KMS-11 (cell line): ENCODE measurements around the gene ZBTB42.
A peak's percentile ranks its signal among the peaks of the same experiment; 100 is the strongest.

Experiments used
- H2AFZ ChIP-seq: fragments of 200-600 bp; sonication (generic); 2 replicates; pipeline ENCODE4 v1.6.1; 2016; ENCODE audit warnings: antibody characterized with exemption, mixed run types, low read depth
- H3K27ac ChIP-seq: fragments of 200-600 bp; sonication (generic); 2 replicates; pipeline ENCODE4 v1.6.1; 2016; ENCODE audit warnings: mild to moderate bottlenecking, mixed run types
- H3K27me3 ChIP-seq: fragments of 200-600 bp; sonication (generic); 2 replicates; pipeline ENCODE4 v1.6.1; 2017; ENCODE audit warnings: mild to moderate bottlenecking, low read depth, mixed run types, moderate library complexity; ENCODE audit not compliant: insufficient read depth
- H3K36me3 ChIP-seq: fragments of 200-600 bp; sonication (generic); 2 replicates; pipeline ENCODE4 v1.6.1; 2017; ENCODE audit warnings: mild to moderate bottlenecking, mixed run types; ENCODE audit not compliant: insufficient read depth
- H3K4me1 ChIP-seq: fragments of 200-600 bp; sonication (generic); 2 replicates; pipeline ENCODE4 v1.6.1; 2016; ENCODE audit warnings: mild to moderate bottlenecking, low read depth, mixed run types; ENCODE audit not compliant: poor library complexity, severe bottlenecking
- H3K4me2 ChIP-seq: fragments of 200-600 bp; sonication (generic); 2 replicates; pipeline ENCODE4 v1.7.0; 2016; ENCODE audit warnings: mild to moderate bottlenecking, mixed run types
- H3K4me3 ChIP-seq: fragments of 200-600 bp; sonication (generic); IDR thresholded peaks from 2 replicates; pipeline ENCODE4 v1.6.1; 2017; ENCODE audit warnings: low read depth, low read length, mixed read lengths; ENCODE audit not compliant: insufficient read depth
- H3K79me2 ChIP-seq: fragments of 200-600 bp; sonication (generic); 2 replicates; pipeline ENCODE4 v1.6.1; 2016; ENCODE audit warnings: low read depth, mixed run types; ENCODE audit not compliant: insufficient read depth
- H3K9ac ChIP-seq: fragments of 200-600 bp; sonication (generic); 2 replicates; pipeline ENCODE4 v1.6.1; 2016; ENCODE audit warnings: mild to moderate bottlenecking, mixed run types
- H4K20me1 ChIP-seq: fragments of 200-600 bp; sonication (generic); 2 replicates; pipeline ENCODE4 v1.6.1; 2016; ENCODE audit warnings: mild to moderate bottlenecking, mixed run types; ENCODE audit not compliant: insufficient read depth
- CTCF ChIP-seq: fragments of 200-600 bp; sonication (generic); conservative IDR thresholded peaks from 2 replicates; pipeline ENCODE4 v1.6.1; 2017; ENCODE audit warnings: low read depth, mild to moderate bottlenecking, antibody characterized with exemption, low read length, moderate library complexity, mixed read lengths

ZBTB42 gene

GRCh38 chr14:104798300-104799243 lies 2.3 kb upstream of the ZBTB42 start:
- Histone ChIP-seq H4K20me1 (no peaks in the 10 kb centered on the region), H3K27ac (peak overlapping the region; percentile 24; the same call in 1 of the 2 replicates), H3K79me2 (peaks cover 6% of the 10 kb centered on the region; the same call in 1 of the 2 replicates), H3K36me3 (no peaks in the 10 kb centered on the region), H3K4me2 (peak overlapping the region; percentile 54; the same call in 1 of the 2 replicates), H3K4me1 (peaks cover 34% of the 10 kb centered on the region), H3K9ac (no peak overlapping the region), H3K27me3 (no peaks in the 10 kb centered on the region), H3K4me3 (no peak overlapping the region), H2AFZ (peak overlapping the region; percentile 22; the same call in 1 of the 2 replicates)
- TF ChIP-seq CTCF = no peak

GRCh38 chr14:104799244-104800014 lies 1.5 kb upstream of the ZBTB42 start:
- Histone ChIP-seq H3K9ac (no peak overlapping the region), H3K4me3 (no peak overlapping the region), H3K27me3 (no peaks in the 10 kb centered on the region), H2AFZ (no peak overlapping the region; the same call in 1 of the 2 replicates), H3K27ac (no peak overlapping the region), H3K4me2 (peak overlapping the region; percentile 13; the same call in 1 of the 2 replicates), H3K36me3 (no peaks in the 10 kb centered on the region), H4K20me1 (no peaks in the 10 kb centered on the region), H3K4me1 (peaks cover 34% of the 10 kb centered on the region), H3K79me2 (peaks cover 3% of the 10 kb centered on the region; the same call in 1 of the 2 replicates)
- no peak for TF ChIP-seq CTCF

- H3K27ac ChIP-seq = no peak overlapping the region
- H3K27me3 ChIP-seq = no peaks in the 10 kb centered on the region
- no peaks in the 10 kb centered on the region for H3K36me3 ChIP-seq
- H2AFZ ChIP-seq = peak overlapping the region; percentile 49; the same call in 1 of the 2 replicates
- TF ChIP-seq CTCF = no peak
- peaks cover 34% of the 10 kb centered on the region for H3K4me1 ChIP-seq
- no peaks in the 10 kb centered on the region for H4K20me1 ChIP-seq
- H3K79me2 ChIP-seq = no peaks in the 10 kb centered on the region
- H3K4me2 ChIP-seq = peak overlapping the region; percentile 13; the same call in 1 of the 2 replicates
- no peak overlapping the region for H3K9ac ChIP-seq
- no peak overlapping the region for H3K4me3 ChIP-seq
Observed at GRCh38 chr14:104800015-104800770, 708 bp upstream of the ZBTB42 start.
